BJ (cell line): Measurements from ENCODE around the gene SPRED2. TPM values are rescaled to one million over a fixed set of nuclear protein-coding genes. Genes with fewer than 3 reads are reported as not detected.

Experiments
- CTCF ChIA-PET: fragments of 350-600 bp; formaldehyde crosslinking; extraction: SDS; loops from one replicate; lab custom pipeline; 2021; ENCODE audit warnings: antibody characterized with exemption, inconsistent platforms; lab: Yijun Ruan, JAX
- POLR2A ChIA-PET: fragments of 300-600 bp; sonication (Branson Sonifier 250); formaldehyde crosslinking; extraction: SDS; loops from one replicate; lab custom pipeline; 2021; ENCODE audit warnings: antibody characterized with exemption; lab: Charles Lee
- DNase-seq: peaks from one replicate; pipeline ENCODE4 v3.0.0-alpha.2; 2011; ENCODE audit warnings: low read depth
- H3K27me3 ChIP-seq: 2 replicates; pipeline ENCODE4 v1.6.0; 2011; ENCODE audit warnings: low read length; ENCODE audit not compliant: control insufficient read depth, insufficient read depth
- H3K36me3 ChIP-seq: 2 replicates; pipeline ENCODE4 v1.5.1; 2011; ENCODE audit warnings: low read length; ENCODE audit not compliant: control insufficient read depth, insufficient read depth
- H3K4me3 ChIP-seq: 2 replicates; pipeline ENCODE4 v1.5.1; 2011; ENCODE audit warnings: low read depth, mild to moderate bottlenecking, control low read depth, low read length
- CTCF ChIP-seq: IDR thresholded peaks from 2 replicates; pipeline ENCODE4 v1.5.1; 2011; ENCODE audit warnings: low read depth, mild to moderate bottlenecking, control low read depth, inconsistent platforms, low read length, moderate library complexity; ENCODE audit not compliant: insufficient read depth
- polyA plus RNA-seq: library from polyadenylated mRNA; depleted of rRNA; stranded (reverse); fragments of >200 nt; gene quantifications from 2 replicates; pipeline ENCODE4 v1.2.3, GENCODE V29; 2011

Gene SPRED2
- polyA plus RNA-seq, 1 experiment, result 13.1 TPM

GRCh38 chr2:65413106-65413505 lies 19.3 kb downstream of the SPRED2 start:
- Histone ChIP-seq H3K27me3 (no peaks in the 10 kb centered on the region), H3K36me3 (no peaks in the 10 kb centered on the region), H3K4me3 (no peak overlapping the region)
- TF ChIP-seq CTCF, result no peak
- CTCF ChIA-PET, result interaction anchor here (0.7 kb wide), 1 partner anchor 127 kb away, joined by 3 read pairs; no protein-coding TSS in a partner anchor
- POLR2A ChIA-PET, result no interaction called here
- DNase-seq, result no peak

GRCh38 chr2:65411056-65411795 lies 21.2 kb downstream of the SPRED2 start:
- TF ChIP-seq CTCF, result no peak
- no peak for DNase-seq
- H3K27me3 ChIP-seq, result no peaks in the 10 kb centered on the region
- POLR2A ChIA-PET, result no interaction called here
- CTCF ChIA-PET, result no interaction called here
- no peak overlapping the region for H3K4me3 ChIP-seq
- no peaks in the 10 kb centered on the region for H3K36me3 ChIP-seq

- H3K4me3 ChIP-seq, result no peak overlapping the region
- TF ChIP-seq CTCF, result no peak
- DNase-seq, result no peak
- POLR2A ChIA-PET, result no interaction called here
- no peaks in the 10 kb centered on the region for H3K27me3 ChIP-seq
- H3K36me3 ChIP-seq, result no peaks in the 10 kb centered on the region
- CTCF ChIA-PET, result interaction anchor here (2.2 kb wide), 1 partner anchor 89 kb away, joined by 5 read pairs; no protein-coding TSS in a partner anchor
Observed at GRCh38 chr2:65409045-65409444, 23.4 kb downstream of the SPRED2 start.

- TF ChIP-seq CTCF, result no peak
- no peaks in the 10 kb centered on the region for H3K36me3 ChIP-seq
- no peak overlapping the region for H3K4me3 ChIP-seq
- ChIA-PET CTCF (interaction anchor here (1.1 to 1.3 kb wide), 2 partner anchors 11 to 17 kb away, joined by 3 read pairs; no protein-coding TSS in a partner anchor), POLR2A (no interaction called here)
- DNase-seq, result no peak
- H3K27me3 ChIP-seq, result no peaks in the 10 kb centered on the region
Observed at GRCh38 chr2:65407240-65407639, 25.2 kb downstream of the SPRED2 start.

GRCh38 chr2:65404988-65405697 lies 27.3 kb downstream of the SPRED2 start:
- H3K27me3 ChIP-seq, result no peaks in the 10 kb centered on the region
- H3K4me3 ChIP-seq, result no peak overlapping the region
- DNase-seq, result no peak
- ChIA-PET POLR2A (no interaction called here), CTCF (interaction anchor here (2.1 kb wide), 1 partner anchor 85 kb away, joined by 5 read pairs; no protein-coding TSS in a partner anchor)
- no peak for TF ChIP-seq CTCF
- no peaks in the 10 kb centered on the region for H3K36me3 ChIP-seq
